Measurements from ENCODE around the gene SLC47A1. TPM values are rescaled to one million over a fixed set of nuclear protein-coding genes. Genes with fewer than 3 reads are reported as not detected.

Gene SLC47A1
- total and polyA plus RNA-seq, 8 donors: 0.25 to 1.3 (median 0.81) TPM; not detected in 2

DNA sequence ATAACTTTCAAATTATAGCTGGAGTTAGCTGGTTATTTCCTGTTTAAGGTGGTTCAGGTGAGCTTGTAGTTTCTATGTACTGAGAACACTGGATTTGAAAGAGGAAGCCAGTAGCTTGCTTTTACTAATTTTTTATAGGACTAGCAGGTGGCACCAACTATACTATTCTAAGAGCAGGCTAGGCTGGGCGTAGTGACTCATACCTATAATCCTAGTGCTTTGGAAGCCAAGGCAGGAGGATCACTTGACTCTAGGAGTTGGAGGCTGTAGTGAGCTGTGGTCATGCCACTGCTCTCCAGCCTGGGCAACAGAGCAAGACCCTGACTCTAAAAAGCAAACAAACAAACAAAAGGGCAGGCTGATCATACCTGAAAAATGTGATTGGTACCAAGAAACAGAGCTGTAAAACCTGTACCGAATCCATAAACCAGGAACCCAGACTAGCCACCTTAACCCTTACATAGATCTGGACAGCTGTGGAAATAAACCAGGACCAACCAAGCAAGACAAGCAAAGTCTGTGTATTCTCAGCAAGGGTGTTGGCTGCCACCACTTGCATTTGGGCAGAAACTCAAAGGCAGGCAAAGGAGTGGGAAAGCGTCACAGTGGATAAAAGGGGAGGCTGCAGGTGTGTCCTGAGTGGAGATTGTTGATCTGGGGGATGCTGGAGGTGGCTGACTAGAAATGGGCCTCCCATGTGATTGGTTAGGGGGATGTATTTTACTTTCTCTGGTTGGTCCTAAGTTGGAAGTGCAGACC is 36.3 kb downstream of the SLC47A1 start:
- peak overlapping the region in 1 of 5 donors; percentile 57 for H3K27ac ChIP-seq
- H3K27me3 ChIP-seq: no peaks in the 10 kb centered on the region
- 63 to 75% (median 71%) methylated on average over 3 of the region's 3 CpGs for WGBS, 5 donors
- H3K9me3 ChIP-seq: no peaks in the 10 kb centered on the region
- TF ChIP-seq POLR2A (IDR thresholded peaks at IDR 0.05) (no peak), EP300 (IDR thresholded peaks at IDR 0.05) (no peak), POLR2AphosphoS5 (IDR thresholded peaks at IDR 0.05) (peak in 2 of 3 donors; percentile 28 to 59)
- TF ChIP-seq, protein P1, sequence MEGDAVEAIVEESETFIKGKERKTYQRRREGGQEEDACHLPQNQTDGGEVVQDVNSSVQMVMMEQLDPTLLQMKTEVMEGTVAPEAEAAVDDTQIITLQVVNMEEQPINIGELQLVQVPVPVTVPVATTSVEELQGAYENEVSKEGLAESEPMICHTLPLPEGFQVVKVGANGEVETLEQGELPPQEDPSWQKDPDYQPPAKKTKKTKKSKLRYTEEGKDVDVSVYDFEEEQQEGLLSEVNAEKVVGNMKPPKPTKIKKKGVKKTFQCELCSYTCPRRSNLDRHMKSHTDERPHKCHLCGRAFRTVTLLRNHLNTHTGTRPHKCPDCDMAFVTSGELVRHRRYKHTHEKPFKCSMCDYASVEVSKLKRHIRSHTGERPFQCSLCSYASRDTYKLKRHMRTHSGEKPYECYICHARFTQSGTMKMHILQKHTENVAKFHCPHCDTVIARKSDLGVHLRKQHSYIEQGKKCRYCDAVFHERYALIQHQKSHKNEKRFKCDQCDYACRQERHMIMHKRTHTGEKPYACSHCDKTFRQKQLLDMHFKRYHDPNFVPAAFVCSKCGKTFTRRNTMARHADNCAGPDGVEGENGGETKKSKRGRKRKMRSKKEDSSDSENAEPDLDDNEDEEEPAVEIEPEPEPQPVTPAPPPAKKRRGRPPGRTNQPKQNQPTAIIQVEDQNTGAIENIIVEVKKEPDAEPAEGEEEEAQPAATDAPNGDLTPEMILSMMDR (IDR thresholded peaks at IDR 0.05): no peak
- no peaks in the 10 kb centered on the region for H3K36me3 ChIP-seq
- peak in 1 of 2 donors; percentile 39 for DNase-seq
- H3K4me1 ChIP-seq: peaks cover 0 to 18% (median 8%) of the 10 kb centered on the region in 4 donors
- intact Hi-C loops (cut with DNase I; ENCODE audit: low total_unique reads): no loop called here
- no peak overlapping the region for H3K4me3 ChIP-seq

GRCh38 chr17:19570544-19571062 is 36.9 kb downstream of the SLC47A1 start:
- DNase-seq: peak in 1 of 2 donors; percentile 33
- no peaks in the 10 kb centered on the region for H3K36me3 ChIP-seq
- H3K9me3 ChIP-seq: no peaks in the 10 kb centered on the region
- no peak overlapping the region for H3K4me3 ChIP-seq
- 32 to 51% (median 42%) methylated on average over 4 of the region's 4 CpGs for WGBS, 5 donors
- peak overlapping the region in 1 of 5 donors; percentile 57 for H3K27ac ChIP-seq
- TF ChIP-seq POLR2AphosphoS5 (IDR thresholded peaks at IDR 0.05): no peak
- TF ChIP-seq EP300 (IDR thresholded peaks at IDR 0.05): no peak
- TF ChIP-seq POLR2A (IDR thresholded peaks at IDR 0.05): no peak
- TF ChIP-seq, protein P1 (IDR thresholded peaks at IDR 0.05): no peak
- peaks cover 0 to 18% (median 8%) of the 10 kb centered on the region in 4 donors for H3K4me1 ChIP-seq
- no peaks in the 10 kb centered on the region for H3K27me3 ChIP-seq
- intact Hi-C loops (cut with DNase I; ENCODE audit: low total_unique reads): no loop called here

- 19 to 54% (median 40%) methylated on average over 2 of the region's 2 CpGs for WGBS, 5 donors
- Histone ChIP-seq H3K36me3 (no peaks in the 10 kb centered on the region), H3K4me3 (no peak overlapping the region), H3K4me1 (peaks cover 0 to 18% (median 8%) of the 10 kb centered on the region in 4 donors), H3K27me3 (no peaks in the 10 kb centered on the region), H3K27ac (no peak overlapping the region), H3K9me3 (no peaks in the 10 kb centered on the region)
- TF ChIP-seq POLR2AphosphoS5 (IDR thresholded peaks at IDR 0.05): peak in 1 of 3 donors; percentile 83
- TF ChIP-seq, protein P1 (IDR thresholded peaks at IDR 0.05): no peak
- intact Hi-C loops (cut with DNase I; ENCODE audit: low total_unique reads): no loop called here
- peak in 1 of 2 donors; percentile 56 for DNase-seq
These were observed 39.4 kb downstream of the SLC47A1 start for GRCh38 chr17:19573075-19573474.

- no peak for DNase-seq
- H3K4me3 ChIP-seq: no peak overlapping the region
- H3K36me3 ChIP-seq: no peaks in the 10 kb centered on the region
- intact Hi-C loops (cut with DNase I; ENCODE audit: low total_unique reads): no loop called here
- TF ChIP-seq POLR2A (IDR thresholded peaks at IDR 0.05) (no peak), POLR2AphosphoS5 (IDR thresholded peaks at IDR 0.05) (no peak), EP300 (IDR thresholded peaks at IDR 0.05) (no peak)
- TF ChIP-seq, protein P1 (IDR thresholded peaks at IDR 0.05): no peak
- WGBS, 5 donors: 85 to 92% (median 88%) methylated on average over 4 of the region's 4 CpGs
- H3K27me3 ChIP-seq: peaks cover 0 to 15% (median 10%) of the 10 kb centered on the region in 3 donors
- no peaks in the 10 kb centered on the region for H3K9me3 ChIP-seq
- H3K4me1 ChIP-seq: peaks cover 0 to 24% (median 12%) of the 10 kb centered on the region in 4 donors
- no peak overlapping the region for H3K27ac ChIP-seq
These were observed 41.3 kb downstream of the SLC47A1 start for GRCh38 chr17:19574956-19575355.

Data from stomach (tissue), 9 donors.